GM19452 (cell line): ENCODE data around the gene BMPER.
"Not testable (repeated sequence)": the region's sequence is repeated elsewhere in the genome, so short reads cannot be mapped to it uniquely, and the experiment has no call there.

Experiments
- ATAC-seq: cut with Tn5 transposase; IDR thresholded peaks from one replicate; pipeline ENCODE4 v1.9.1; 2021; ENCODE audit not compliant: unreplicated experiment

The BMPER gene

GRCh38 chr7:34163956-34164355, 258.6 kb downstream of the BMPER start:
- ATAC-seq, result no peak

- no peak for ATAC-seq
Measured at GRCh38 chr7:34165466-34165865, 260.1 kb downstream of the BMPER start.

GRCh38 chr7:34165927-34166550, 260.7 kb downstream of the BMPER start:
- no peak for ATAC-seq

- ATAC-seq, result no peak
Measured at GRCh38 chr7:34168013-34168412, 262.7 kb downstream of the BMPER start.

- not testable (repeated sequence) for ATAC-seq
Measured at GRCh38 chr7:34174688-34175616, 269.6 kb downstream of the BMPER start.

GRCh38 chr7:34175837-34176236, 270.5 kb downstream of the BMPER start:
- ATAC-seq, result no peak

GRCh38 chr7:34177476-34177875, 272.1 kb downstream of the BMPER start:
- ATAC-seq, result no peak

- ATAC-seq, result no peak
Measured at GRCh38 chr7:34181271-34181958, 276.1 kb downstream of the BMPER start.

GRCh38 chr7:34184466-34184865, 279.1 kb downstream of the BMPER start:
- ATAC-seq, result no peak

- no peak for ATAC-seq
Measured at GRCh38 chr7:34187798-34188307, 282.5 kb downstream of the BMPER start.

- no peak for ATAC-seq
Measured at GRCh38 chr7:34189031-34189430, 283.7 kb downstream of the BMPER start.

GRCh38 chr7:34190299-34190698, 285.0 kb downstream of the BMPER start:
- no peak for ATAC-seq

- no peak for ATAC-seq
Measured at GRCh38 chr7:34191162-34191561, 285.8 kb downstream of the BMPER start.

GRCh38 chr7:34191771-34192479, 286.6 kb downstream of the BMPER start:
- ATAC-seq, result no peak

- no peak for ATAC-seq
Measured at GRCh38 chr7:34192906-34193305, 287.6 kb downstream of the BMPER start.

- ATAC-seq, result no peak
Measured at GRCh38 chr7:34198231-34198641, 292.9 kb downstream of the BMPER start.
